ENCODE measurements around the gene ADCY5.

- TF ChIP-seq POLR2A (IDR thresholded peaks at IDR 0.05), result no peak
- TF ChIP-seq, protein P1, sequence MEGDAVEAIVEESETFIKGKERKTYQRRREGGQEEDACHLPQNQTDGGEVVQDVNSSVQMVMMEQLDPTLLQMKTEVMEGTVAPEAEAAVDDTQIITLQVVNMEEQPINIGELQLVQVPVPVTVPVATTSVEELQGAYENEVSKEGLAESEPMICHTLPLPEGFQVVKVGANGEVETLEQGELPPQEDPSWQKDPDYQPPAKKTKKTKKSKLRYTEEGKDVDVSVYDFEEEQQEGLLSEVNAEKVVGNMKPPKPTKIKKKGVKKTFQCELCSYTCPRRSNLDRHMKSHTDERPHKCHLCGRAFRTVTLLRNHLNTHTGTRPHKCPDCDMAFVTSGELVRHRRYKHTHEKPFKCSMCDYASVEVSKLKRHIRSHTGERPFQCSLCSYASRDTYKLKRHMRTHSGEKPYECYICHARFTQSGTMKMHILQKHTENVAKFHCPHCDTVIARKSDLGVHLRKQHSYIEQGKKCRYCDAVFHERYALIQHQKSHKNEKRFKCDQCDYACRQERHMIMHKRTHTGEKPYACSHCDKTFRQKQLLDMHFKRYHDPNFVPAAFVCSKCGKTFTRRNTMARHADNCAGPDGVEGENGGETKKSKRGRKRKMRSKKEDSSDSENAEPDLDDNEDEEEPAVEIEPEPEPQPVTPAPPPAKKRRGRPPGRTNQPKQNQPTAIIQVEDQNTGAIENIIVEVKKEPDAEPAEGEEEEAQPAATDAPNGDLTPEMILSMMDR (IDR thresholded peaks at IDR 0.05), result no peak
These were observed 159.3 kb downstream of the ADCY5 start for GRCh38 chr3:123289391-123290106.

Data from lower leg skin (tissue), 3 donors.